Nucleus accumbens (tissue), 56 donors: Measurements from ENCODE around the gene CD27.
"Not testable (repeated sequence)": the region's sequence is repeated elsewhere in the genome, so short reads cannot be mapped to it uniquely, and the experiment has no call there.

ENCODE experiments used
- DNase-seq, 56 donors: peaks; one replicate each; lab custom pipeline; 2025; lab: John Stamatoyannopoulos, UW

CD27 gene

DNA sequence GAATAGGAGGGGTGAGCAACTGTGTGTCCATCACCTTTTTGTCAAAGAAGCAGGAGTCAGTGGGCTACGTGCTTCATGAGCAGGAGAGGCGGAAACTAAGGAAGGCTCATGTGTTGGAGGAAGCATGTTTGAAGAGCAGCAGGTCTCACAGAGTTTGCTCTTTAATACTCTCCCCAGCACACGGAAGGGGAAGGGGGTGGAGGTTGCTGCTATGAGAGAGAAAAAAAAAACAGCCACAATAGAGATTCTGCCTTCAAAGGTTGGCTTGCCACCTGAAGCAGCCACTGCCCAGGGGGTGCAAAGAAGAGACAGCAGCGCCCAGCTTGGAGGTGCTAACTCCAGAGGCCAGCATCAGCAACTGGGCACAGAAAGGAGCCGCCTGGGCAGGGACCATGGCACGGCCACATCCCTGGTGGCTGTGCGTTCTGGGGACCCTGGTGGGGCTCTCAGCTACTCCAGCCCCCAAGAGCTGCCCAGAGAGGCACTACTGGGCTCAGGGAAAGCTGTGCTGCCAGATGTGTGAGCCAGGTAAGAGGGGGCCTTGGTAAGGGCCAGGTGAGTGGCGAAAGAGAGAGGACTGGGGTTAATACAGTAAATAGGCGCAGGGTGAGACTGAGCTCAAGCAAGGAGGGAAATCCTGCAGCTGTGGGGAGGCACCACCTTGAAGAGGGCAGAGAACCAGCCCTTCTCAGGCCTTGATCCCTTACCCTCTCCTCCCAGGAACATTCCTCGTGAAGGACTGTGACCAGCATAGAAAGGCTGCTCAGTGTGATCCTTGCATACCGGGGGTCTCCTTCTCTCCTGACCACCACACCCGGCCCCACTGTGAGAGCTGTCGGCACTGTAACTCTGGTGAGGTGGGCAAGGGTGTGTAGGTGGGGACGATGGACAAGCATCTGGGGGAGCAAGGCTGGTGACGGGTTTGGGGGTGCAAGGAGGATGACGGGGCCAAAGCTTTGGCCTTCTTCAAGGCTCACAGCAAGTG, at the start of gene CD27:
Gene CD27, plus strand, starts transcription at position 252 of the 985 bp plus-strand sequence. Its CDS starts 141 bp downstream, at position 393.
- no peak for DNase-seq

DNA sequence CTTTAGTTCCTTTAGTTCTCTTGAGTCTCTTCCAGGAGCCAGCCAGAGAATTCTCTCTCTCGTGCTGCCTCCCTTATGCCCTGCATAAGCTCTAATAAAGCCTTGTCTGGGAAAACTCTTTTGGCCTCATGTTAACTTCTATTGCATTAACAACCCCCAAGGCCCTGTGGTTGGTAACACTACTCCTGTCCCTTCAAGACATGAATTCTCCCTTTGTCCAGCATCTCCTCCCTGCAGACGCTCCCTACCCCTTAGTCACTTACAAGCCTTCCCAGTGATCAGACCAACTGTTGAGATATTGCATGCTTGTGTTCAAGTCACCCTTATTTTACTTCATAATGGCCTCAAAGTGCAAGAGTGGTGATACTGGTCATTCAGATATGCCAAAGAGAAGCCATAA, 48.7 kb upstream of the CD27 start:
- DNase-seq: no peak

DNA sequence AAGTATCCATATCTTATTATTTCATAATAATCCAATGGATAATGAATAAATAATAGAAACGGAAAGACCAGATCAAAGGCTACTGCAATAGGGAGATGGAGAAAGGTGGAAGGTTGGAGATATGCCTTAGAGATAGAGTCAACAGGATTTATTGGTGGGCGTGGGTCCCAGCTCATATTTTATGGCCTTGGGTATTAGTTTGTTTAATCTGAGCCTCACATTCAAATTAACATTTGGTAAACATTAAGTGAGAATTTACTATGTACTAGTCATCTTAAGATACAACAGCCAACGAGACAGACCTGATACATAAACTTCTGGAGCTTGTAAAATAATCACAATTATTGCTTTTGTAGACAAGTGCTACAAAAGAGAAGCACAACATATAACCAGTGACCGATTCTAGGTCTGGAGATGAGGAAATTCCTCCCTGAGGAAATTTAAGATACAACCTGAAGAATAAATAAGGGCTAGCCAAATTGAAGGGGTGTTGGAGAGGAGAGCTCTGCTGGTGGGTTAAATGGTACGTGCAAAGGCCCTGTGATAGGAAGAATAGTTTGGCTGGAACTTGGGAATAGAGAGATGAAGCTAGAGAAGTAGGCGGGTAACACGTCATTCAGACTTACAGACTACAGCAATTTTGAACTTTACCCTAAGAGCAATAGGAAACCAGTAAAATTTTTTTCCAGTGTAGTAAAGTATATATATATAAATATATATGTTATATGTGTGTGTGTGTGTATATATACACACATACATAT, 44.7 kb upstream of the CD27 start:
- no peak for DNase-seq

DNA sequence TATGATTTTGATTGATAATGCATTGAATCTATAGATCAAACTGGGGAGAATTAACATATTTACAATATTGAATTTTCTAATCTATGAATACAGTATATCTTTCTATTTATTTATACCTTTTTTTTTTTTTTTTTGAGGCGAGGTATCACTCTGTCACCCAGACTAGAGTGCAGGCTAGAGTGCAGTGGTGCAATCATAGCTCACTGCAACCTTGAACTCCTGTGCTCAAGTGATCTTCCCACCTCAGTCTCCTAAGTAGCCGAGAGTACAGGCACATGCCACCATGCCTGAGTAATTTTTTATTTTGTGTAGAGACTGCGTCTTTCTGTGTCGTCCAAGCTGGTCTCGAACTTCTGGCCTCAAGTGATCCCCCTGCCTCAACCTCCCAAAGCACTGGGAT, 40.4 kb upstream of the CD27 start:
- no peak for DNase-seq

DNA sequence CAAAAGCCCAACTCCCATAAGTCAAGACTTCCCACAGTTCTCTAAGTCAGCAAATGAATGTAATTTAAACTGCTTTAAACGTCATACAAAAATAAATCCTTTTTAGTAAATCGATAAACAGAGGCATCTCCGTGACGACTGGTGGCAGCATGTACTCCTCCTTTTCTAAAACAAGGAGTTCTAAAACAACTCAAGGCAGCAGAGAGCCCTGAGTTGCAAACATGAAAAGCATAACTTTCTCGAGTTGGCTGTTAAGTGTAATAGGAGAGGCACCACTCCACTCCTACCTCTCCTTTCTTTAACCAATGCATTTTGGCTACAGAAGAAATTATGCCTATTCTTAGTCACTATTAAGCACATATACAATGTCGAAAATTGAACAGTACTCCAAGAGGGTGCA, 38.8 kb upstream of the CD27 start:
- no peak for DNase-seq

DNA sequence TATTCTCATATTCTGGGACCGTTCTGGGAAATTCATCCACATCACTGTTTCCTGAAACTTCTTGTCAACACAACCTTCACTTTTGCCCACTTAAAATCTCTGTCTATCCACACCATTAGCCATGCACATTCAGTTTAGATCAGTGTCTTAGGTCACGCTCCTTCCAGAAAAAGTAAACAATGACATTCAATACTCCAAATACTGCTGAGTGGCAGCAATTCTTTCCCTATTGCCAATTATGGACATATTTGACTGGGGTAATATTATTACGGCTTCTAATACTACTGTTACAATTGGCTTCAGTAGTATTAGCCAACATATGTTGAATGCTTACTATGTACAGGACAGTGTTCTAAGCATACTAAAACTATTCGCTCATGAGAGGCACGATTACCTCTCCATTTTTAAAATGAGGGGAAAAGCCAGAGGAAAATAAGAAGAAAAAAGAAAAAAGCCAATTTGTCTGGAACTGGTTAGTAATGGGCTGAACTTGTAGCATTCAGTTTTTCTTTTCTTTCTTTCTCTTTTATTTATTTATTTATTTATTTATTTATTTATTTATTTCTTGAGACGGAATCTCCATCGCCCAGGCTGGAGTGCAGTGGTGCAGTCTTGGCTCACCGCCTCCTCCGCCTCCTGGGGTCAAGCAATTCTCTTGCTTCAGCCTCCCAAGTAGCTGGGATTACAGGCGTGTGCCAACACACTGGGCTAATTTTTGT, 37.4 kb upstream of the CD27 start:
- no peak for DNase-seq

DNA sequence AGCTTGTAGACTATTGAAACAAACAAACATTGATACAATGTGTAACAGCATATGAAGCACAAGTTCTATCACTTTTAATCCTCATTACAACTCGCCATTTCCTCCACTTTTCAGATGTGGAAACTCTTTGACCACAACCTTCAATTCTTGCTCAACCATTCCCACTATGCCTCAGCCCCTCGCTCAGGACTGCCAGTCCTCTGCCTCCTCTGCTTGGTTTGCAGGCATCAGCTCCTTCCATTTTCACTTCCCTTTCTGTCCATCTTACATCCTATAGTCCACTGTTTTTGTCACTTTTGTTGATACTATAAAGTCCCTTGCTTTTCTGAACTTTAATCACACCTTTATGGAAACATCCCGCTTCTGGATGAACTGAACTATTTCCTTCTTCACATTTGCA, 28.2 kb upstream of the CD27 start:
- DNase-seq: peak in 3 of 56 donors; percentile 9 to 26 (median 9)

DNA sequence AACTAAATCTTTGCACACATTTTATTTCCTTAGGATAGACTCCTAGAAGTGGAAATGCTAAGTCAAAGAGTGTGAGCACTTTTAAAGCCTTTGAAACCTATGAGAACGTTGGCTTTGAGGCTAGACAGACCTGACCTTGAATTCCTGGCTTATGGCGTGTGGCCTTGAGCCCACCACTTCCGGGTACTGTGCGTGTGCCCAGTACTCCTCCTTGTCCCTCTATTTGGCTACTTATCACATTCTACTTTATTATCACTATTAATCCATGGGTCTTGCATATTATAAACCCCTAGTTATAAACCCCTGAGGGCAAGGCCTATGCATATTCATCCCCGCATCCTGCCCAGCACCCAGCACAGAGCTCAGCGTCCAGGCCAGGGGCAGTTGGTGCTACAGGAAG, 26.0 kb upstream of the CD27 start:
- DNase-seq: no peak

DNA sequence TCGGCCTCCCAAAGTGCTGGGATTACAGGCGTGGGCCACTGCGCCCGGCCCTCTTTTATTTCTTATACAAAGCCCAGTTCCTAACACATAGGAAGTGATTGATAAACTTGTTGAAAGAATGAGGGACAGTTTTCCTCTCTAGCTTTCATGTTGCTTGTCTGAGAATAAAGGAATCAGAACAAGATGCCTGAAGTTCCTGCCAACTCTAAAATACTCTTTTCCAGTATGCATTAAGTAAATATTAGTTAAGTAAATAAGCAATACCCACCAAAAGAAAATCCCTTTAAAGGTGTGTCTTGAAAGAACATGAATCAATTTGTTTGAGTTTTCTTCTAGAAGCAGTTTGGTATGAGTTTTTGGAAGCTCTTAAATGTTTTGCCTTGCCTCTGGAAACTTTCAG, 24.4 kb upstream of the CD27 start:
- DNase-seq: no peak

DNA sequence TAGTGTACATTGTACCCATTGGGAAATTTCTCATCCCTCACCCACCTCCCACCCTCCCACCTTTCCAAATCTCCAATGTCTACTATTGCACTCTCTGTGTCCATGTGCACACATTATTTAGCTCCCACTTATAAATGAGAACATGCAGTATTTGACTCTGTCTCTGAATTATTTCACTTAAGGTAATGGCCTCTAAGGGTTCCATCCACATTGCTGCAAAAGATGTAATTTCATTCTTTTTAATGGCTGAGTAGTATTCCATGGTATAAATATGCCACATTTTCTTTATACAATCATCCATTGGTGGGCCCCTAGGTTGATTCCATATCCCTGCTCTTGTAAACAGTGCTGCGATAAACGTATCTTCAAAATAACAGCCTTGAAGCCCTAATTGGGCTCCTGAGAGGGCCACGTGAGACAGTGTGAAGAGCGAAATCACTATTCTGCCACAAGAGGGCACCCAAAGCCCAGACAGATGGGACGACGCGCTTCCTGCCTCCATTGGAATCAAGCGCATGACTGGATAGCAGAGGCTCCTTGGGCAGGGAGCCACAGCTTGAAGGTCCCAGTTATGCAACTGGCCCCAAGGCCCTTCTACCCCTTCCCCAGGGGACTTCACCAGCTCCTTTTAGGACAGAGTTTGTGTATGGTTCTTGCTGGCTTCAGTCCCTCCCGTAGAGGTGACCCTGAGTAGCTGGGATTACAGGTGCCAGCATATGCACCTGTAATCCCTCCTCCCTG, 21.3 kb upstream of the CD27 start:
- peak in 50 of 56 donors; percentile 12 to 88 (median 64) for DNase-seq

DNA sequence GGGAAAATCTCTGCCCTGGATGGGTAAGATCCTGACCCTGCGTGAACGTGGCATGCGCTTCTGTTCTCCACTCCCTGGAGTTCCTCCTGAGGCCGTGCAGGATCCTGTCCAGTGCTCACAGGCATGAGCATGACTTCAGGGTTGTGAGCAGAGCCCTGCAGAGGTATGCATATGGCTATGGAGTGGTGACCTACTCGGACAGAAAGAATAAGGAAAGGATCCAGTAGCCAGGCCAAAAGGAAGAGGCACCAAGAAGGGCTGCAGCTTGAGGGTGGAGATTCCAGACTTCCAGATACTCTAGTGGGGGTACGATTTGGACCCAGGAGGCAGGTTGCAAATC, 20.8 kb upstream of the CD27 start:
- DNase-seq: no peak

DNA sequence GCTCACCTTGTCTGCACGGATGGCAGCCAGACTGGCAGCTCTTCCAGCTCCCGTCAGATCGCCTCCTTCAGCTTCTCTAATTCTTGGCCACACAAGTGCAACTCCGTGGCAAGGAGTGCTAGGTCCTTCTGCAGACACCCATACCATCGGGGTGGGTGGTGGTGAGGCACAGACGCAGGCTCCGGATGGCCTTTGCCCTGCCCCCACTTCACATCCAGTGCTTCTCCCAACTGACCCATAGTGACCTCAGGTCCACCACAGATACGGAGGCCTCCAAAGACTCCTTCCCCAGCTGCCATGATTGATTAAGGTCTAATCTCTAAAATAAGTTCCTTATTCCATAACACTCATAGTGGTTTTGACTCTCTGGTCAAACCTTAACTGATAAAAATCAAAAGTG, 19.9 kb upstream of the CD27 start:
- DNase-seq: no peak

DNA sequence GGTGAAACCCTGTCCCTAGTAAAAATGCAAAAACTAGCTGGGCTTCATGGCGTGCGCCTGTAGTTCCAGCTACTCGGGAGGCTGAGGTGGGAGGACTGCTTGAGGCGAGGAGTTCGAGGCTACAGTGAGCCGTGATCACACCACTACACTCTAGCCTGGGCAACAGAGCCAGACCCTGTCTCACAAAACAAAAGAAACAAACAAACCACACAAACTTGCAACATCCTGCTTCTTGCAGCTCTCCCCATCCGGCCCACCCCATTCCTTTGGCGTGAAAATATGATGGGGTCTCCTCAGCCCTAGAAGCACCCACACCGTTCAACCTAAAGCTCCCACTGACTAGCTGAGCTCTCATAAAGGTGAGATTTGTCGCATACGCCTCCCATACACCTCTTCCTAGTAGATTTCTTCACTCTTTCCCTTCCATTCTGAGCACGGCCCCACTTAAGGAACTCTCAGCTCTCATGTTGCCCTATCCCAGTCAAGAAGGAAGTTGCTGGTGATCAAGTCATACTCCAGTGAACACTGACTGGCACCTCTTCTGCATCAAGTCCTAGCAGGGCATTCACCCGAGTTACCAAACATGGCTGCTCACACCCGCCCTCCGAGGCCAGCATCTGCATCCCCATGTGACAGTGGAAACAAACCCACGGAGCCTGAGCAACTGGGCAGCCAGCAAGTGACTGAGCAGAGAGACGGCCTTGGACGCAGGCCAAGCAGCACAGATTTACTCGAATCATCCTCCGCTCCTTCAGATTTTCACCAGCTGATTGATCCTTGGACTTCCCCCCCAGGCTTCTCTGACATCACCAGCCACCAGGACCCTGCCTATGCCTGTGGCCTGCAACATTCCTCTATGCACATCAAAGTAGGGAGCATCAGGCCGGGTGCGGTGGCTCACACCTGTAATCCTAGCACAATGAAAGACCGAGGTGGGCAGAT, 18.9 kb upstream of the CD27 start:
- peak in 26 of 56 donors; percentile 1 to 70 (median 20) for DNase-seq

DNA sequence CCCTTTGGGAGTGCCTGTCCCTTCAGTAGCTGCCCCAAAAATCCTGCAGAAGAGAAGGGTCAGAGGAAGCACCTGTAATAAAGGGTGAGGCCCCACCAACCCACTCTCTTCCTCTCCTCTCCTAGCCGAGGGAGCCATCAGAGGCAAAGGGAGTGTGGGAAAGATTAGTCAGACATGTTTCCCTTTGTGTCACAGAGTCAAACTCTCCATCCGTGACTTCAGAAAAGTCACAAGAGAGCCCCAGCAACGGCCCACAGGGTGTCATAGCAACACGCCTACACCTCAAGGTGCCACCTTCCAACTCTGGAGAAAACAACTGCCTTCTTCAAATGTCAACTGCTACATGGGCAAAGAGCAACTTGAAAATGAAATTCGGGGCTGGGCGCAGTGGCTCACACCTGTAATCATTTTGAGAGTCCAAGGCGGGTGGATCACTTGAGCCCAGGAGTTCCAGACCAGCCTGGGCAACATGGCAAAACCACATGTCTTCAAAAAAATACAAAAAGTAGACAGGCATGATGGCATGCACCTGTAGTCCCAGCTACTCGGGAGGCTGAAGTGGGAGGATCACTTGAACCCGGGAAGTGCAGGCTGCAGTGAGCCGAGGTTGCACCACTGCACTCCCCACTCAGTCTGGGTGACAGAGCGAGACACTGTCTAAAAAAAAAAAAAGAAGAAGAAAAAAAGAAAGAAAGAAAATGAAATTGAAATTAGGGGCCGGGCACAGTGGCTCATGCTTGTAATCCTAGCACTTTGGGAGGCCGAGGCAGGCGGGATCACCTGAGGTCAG, 17.7 kb upstream of the CD27 start:
- DNase-seq: peak in 30 of 56 donors; percentile 5 to 79 (median 35)

DNA sequence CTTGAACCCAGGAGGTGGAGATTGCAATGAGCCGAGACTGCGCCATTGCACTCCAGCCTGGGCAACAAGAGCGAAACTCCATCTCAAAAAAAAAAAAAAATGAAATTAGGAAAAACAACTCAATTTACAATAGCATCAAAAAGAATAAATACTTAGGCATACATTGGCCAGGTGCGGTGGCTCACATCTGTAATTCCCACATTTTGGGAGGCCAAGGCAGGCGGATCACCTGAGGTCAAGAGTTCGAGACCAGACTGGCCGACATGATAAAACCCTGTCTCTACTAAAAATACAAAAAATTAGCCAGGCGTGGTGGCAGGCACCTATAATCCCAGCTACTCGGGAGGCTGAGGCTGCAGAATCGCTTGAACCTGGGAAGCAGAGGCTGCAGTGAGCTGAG, 17.0 kb upstream of the CD27 start:
- not testable (repeated sequence) for DNase-seq

DNA sequence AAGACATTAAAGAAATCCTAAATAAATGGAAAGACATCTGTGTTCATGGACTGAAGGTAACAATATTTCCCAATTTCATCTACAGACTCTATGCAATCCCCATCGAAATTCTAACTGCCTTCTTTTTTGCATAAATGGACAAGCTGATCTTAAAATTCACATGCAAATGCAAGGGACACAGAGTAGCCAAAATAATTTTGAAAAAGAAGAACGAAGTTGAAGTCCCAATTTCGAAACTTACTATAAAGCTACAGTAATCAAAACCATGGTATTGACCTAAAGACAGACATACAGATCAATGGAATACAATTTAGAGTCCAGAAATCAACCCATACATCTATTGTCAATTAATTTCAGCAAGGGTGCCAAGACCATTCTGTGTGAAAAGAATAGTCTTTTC, 16.4 kb upstream of the CD27 start:
- DNase-seq: no peak

DNA sequence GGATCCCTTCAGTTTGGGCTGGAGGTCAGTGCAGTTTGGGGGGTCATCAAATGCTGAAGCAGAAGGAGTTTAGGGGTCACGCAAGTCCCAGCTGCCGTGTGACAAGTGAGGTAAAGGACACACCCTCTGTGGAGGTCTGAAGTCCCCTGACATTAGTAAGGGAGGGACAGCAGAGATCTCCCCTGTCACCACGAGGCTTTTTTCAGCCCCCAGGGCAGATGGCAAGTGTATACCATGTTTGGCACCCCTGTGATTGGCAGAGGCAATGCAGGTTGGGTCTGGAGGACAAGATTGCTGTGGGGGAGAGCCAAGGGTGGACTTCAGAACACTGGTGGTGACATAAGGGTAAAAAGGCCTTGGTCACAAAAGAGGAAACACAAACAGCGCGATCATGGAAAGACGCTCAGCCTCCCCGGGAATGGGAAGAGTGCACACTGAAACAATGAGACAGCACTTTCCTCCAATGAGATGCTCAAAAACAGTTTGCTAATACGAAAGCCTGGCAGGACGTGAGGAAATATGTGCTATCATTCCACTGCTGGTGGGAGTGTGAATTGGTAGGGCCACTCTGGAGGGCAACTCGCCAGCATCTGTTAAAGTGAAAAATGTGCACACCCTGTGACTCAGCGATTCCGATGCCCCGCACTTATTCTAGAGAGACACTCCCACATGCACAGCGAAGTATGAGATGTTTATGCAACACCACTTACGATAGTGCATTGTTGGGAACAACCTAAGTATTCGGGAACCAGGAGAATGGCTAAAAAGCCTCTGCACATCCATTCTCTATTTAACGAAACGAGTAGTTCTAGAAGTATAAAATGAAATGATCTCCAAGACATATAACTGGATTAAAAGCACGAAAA, 14.4 kb upstream of the CD27 start:
- peak in 25 of 56 donors; percentile 4 to 68 (median 26) for DNase-seq
